HG02970 (cell line): ENCODE data around the gene MVB12A.

Experiments used
- ATAC-seq: cut with Tn5 transposase; IDR thresholded peaks from one replicate; pipeline ENCODE4 v1.9.1; 2021; ENCODE audit warnings: mild to moderate bottlenecking, moderate library complexity, moderate number of reproducible peaks; ENCODE audit not compliant: unreplicated experiment, low FRiP score

MVB12A gene

GRCh38 chr19:17441241-17442021, 21.6 kb downstream of the MVB12A start:
- no peak for ATAC-seq

- ATAC-seq = no peak
These were observed 25.8 kb downstream of the MVB12A start for GRCh38 chr19:17445526-17446165.

GRCh38 chr19:17447704-17448130, 27.9 kb downstream of the MVB12A start:
- ATAC-seq = no peak

- ATAC-seq = no peak
These were observed 28.5 kb downstream of the MVB12A start, which contains the start of gene TMEM221 for GRCh38 chr19:17448131-17448967. Gene TMEM221, minus strand, starts transcription at chr19:17448668. Its CDS starts 206 bp downstream, at chr19:17448462.

- ATAC-seq = no peak
These were observed 30.6 kb downstream of the MVB12A start for GRCh38 chr19:17450264-17451075.

GRCh38 chr19:17451820-17452219, 32.0 kb downstream of the MVB12A start:
- ATAC-seq = no peak

GRCh38 chr19:17454576-17455071, 34.8 kb downstream of the MVB12A start:
- ATAC-seq = no peak

GRCh38 chr19:17455308-17456123, 35.7 kb downstream of the MVB12A start:
- no peak for ATAC-seq

GRCh38 chr19:17456127-17456526, 36.3 kb downstream of the MVB12A start:
- ATAC-seq = no peak

- ATAC-seq = no peak
These were observed 37.8 kb downstream of the MVB12A start for GRCh38 chr19:17457616-17458015.

- ATAC-seq = no peak
These were observed 39.1 kb downstream of the MVB12A start for GRCh38 chr19:17458970-17459369.

GRCh38 chr19:17460372-17461230, 40.8 kb downstream of the MVB12A start, which contains the start of gene NXNL1:
Gene NXNL1, minus strand, starts transcription at chr19:17460926. Its CDS starts 57 bp downstream, at chr19:17460869.
- ATAC-seq = no peak

- no peak for ATAC-seq
These were observed 46.6 kb downstream of the MVB12A start for GRCh38 chr19:17466487-17466850.

- ATAC-seq = no peak
These were observed 47.8 kb downstream of the MVB12A start for GRCh38 chr19:17467471-17468301.

- ATAC-seq = no peak
These were observed 48.6 kb downstream of the MVB12A start for GRCh38 chr19:17468302-17469091.

- no peak for ATAC-seq
These were observed 49.2 kb downstream of the MVB12A start for GRCh38 chr19:17469092-17469480.
